ENCODE data around the gene SPTBN1.

SPTBN1 gene

GRCh38 chr2:54578648-54579045, 122.5 kb downstream of the SPTBN1 start:
- DNase-seq = no peak

GRCh38 chr2:54579061-54579681, 123.0 kb downstream of the SPTBN1 start:
- DNase-seq = no peak

GRCh38 chr2:54579682-54580620, 123.8 kb downstream of the SPTBN1 start:
- peak in 2 of 4 experiments; percentile 8 to 20 for DNase-seq

DNA sequence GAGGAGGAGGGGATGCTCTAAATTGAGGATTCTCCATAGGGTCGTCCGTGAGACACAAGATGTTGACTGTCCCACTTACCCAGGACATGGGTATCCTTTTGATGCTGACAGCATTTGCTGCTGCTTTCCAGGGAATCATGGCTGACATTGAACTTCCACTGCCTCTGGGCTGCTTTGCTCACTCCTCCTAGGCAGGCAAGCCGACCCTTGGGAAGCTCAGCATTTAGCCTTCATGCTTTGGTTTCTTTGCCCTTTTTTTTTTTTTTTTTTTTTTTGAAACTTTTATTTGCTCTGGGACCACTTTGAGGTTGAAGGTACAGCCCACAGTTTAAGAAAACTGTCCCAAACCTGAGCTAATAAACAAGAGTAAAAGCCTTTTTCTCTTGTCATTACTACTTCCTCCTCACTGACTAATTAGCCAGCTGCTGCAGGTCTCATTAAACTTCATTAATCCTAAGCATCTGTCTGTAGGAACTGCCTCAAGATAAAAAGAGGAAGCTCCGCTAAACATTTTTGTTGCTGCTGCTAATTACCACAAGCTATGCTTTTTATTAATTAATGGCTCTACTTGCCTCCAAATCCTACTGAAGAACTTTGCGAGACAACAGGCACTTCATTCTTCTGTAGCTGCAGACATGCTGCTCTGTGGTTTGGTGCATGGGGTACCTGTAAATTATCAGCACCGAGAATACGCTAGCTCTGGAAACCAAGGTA, 125.4 kb downstream of the SPTBN1 start:
- no peak for DNase-seq

- DNase-seq = no peak
Observed at GRCh38 chr2:54582987-54583386, 126.9 kb downstream of the SPTBN1 start.

- DNase-seq = no peak
Observed at GRCh38 chr2:54584598-54584997, 128.5 kb downstream of the SPTBN1 start.

DNA sequence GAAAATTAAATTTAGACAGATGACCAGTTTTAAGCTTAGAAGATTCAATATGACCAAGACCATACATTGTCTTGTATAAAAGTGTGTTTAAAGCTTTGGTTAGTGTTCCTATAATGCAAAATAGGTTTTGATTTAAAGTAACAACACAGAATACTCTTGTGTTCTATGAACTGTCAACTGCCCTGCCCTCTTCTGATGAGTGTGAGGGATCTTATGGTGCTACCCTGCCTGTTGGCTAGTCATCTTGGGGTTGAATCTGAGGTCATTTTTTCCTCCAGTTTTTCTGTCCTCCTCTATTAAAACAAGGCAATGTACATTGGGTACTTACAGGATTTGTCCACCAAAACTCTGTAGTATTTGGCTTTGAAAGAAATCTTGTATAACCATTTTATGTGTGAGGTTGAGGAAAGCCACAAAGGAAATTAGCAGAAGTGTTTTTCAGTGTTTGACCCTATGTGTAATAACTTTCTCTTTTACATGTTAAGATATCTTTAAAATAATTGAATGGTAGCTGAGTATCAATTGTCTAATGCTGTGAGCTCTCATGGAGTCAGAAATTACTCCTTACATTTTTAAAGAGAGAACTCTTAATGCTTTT, 129.1 kb downstream of the SPTBN1 start:
- DNase-seq = no peak

- no peak for DNase-seq
Observed at GRCh38 chr2:54586062-54586461, 129.9 kb downstream of the SPTBN1 start.

DNA sequence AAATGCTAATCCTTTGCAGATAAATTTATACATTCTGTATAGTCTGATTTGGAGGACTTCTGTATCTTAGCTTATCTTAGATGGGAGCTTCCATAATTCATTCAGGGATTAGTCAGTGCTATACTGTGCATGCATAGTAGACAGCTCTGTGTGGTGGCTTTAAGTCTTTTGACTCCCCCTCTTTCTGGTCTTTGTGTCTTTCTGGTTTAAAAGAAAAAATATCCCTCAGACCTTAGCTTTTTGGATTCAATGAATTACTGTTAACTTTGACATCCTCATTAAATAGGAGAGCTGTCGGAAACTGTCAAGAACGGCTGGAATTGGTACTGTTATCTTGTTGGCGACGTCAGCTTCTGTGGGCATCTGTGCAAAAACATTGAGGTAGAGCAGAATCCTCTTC, 130.4 kb downstream of the SPTBN1 start:
- no peak for DNase-seq

DNA sequence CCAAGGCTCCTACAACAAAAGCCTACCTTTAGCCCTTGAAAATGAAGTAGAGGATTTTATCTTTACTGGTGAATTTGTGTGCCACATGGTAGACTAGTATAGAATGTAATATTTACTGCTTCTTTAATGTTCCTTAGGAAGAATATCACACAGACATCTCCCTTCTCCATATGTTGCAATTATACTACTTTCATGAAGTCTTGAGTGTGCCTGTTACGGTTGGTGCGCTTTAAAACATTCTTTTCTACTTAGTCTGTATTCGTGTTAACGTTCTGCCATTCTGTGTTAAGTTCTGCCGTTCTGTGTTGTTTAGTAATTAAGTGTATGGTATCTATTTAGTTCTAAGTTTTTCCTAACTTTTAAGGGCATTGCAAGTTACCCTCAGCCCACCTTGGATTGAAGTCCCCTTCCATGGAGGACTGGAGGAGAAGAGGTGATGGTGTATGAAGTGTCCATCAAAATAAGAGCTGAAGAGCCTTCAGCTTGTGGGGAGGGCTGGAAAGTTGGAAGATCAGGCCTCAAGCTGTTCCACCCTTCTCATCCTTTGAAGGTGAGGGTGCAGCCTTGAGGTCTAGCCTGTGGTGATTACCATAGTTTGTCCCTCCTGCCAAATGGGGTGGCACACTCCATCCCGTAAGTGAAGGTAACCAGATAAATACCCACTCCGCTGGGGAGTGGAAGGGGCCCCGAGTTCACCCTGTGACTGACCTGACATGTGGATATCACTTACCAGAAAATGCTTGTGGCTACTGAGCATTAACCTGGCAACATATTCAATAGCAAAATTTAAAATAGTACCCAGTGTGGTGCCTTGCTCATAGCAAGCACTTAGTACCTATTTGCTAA, 131.3 kb downstream of the SPTBN1 start:
- DNase-seq = no peak

GRCh38 chr2:54588244-54588899, 132.2 kb downstream of the SPTBN1 start:
- no peak for DNase-seq

- DNase-seq = no peak
Observed at GRCh38 chr2:54589038-54589339, 132.9 kb downstream of the SPTBN1 start.

GRCh38 chr2:54589340-54590215, 133.5 kb downstream of the SPTBN1 start:
- no peak for DNase-seq

DNA sequence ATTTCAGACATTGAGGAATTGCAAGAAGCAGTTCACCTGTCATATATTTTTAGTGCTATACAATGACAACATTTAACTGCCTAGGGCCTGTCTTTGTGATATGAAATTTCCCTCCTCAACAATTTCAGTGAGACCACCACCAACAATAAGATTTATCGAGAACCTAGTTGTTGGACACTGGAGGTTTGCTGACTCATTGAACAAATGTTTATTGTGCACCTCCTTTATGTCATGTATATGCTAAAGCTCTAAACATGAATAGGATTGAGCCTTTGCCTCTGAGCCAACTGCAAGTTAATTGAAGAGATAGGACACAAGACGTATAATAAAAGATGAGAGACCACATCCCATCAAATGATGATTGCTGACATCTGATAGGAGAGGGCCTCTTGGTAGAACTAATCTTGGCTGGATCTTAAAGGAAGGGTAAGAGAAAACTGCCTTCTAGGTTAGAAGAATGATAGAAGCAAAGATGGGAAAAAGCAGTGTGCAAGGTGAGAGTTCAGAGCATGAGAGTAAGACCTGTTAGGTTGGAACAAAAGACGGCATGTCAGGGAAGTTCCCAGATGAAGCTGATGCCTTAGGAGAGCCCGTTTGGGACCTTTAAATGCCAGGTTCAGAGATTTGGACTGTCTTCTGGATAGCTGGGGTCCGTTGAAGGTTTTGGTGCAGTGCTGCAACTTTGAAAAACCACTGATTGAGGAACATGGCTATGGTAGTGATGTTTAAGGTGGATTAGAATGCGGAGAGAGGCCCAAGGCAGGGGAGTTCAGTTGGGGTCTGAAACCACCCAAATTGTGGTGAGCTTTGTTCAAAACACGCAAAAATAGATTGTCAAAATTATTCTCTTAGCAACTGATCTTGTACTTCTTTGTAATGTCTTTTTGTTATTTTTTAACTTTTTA, 134.3 kb downstream of the SPTBN1 start:
- DNase-seq = no peak

GRCh38 chr2:54591551-54591950, 135.4 kb downstream of the SPTBN1 start:
- no peak for DNase-seq

DNA sequence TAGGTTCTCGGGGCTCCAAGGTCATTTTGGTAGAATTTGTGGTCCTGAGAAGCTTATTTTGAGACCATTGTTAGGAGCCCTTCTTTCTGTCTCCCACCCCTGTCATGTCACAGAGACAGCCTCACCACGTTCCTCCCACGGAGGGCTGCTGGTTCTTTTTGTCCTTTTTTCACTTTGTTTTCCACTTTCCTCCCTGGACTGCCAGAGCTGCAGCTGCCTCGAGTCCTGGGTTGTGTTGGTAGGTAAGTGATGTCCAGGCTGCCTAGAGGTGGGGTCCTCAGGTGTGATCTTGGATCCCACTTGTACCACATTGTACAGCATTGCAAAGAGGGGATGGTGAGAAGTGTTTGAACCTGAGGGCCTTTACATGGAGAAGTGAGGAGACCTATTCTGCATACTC, 137.1 kb downstream of the SPTBN1 start:
- no peak for DNase-seq

DNA sequence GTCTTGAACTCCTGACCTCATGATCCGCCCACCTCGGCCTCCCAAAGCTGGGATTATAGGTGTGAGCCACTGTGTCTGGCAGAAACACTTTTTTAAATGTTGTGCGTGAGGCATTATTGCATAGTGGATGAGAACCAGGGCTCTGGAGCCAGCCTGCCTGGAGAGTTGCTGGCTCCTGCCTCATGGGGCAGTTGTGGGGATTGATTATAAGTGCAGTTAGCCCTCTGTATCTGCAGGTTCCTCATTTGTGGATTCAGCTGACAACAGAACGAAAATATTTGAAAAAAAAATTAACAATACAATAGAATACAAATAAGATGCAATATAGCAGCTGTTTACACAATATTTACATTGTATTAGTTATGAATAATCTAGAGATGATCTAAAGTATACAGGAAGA, 137.9 kb downstream of the SPTBN1 start:
- DNase-seq = no peak

GRCh38 chr2:54595161-54595803, 139.2 kb downstream of the SPTBN1 start:
- DNase-seq = no peak
